ENCODE measurements around the gene PRELP. TPM values are rescaled to one million over a fixed set of nuclear protein-coding genes. Genes with fewer than 3 reads are reported as not detected.

The PRELP gene
- total RNA-seq = not detected in 2 replicates

GRCh38 chr1:203475012-203475981 is at the start of gene PRELP:
TSS of gene PRELP (plus strand) at chr1:203475806. CDS start at chr1:203483185, 7,379 bp downstream.

GRCh38 chr1:203493901-203494300 is 18.3 kb downstream of the PRELP start, which contains the start of gene OPTC:
TSS of gene OPTC (plus strand) at chr1:203494153. CDS start at chr1:203496006, 1,853 bp downstream.

Other genes with a start within 250 kb of the PRELP start
- not detected in 2 replicates for gene CHIT1, start 246.1 kb upstream of the PRELP start, total RNA-seq
- 57.2 and 85.4 TPM in 2 replicates for gene BTG2, start 170.3 kb upstream of the PRELP start, total RNA-seq
- gene FMOD, start 124.7 kb upstream of the PRELP start, total RNA-seq = 0.05 TPM in 1 of 2 replicates, not detected in the other
- gene OPTC, start 18.3 kb downstream of the PRELP start, total RNA-seq = not detected in 2 replicates
- 45.8 and 62.2 TPM in 2 replicates for gene ATP2B4, start 151.0 kb downstream of the PRELP start, total RNA-seq